Testis (tissue), 2 donors: ENCODE data around the gene ZNF43.
"Not testable (repeated sequence)": the region's sequence is repeated elsewhere in the genome, so short reads cannot be mapped to it uniquely, and the experiment has no call there.

ENCODE experiments used
- CTCF ChIP-seq, 3 experiments: fragments of 450-650 bp in 2 of 3; fragments of 200-600 bp in 1 of 3; sonication (generic) in 1 of 3; IDR thresholded peaks; one replicate each; pipeline ENCODE4 v1.5.1; 2016 to 2019; ENCODE audit warnings: antibody characterized with exemption in 3 of 3, mild to moderate bottlenecking in 2 of 3, moderate library complexity in 1 of 3
- POLR2A ChIP-seq: fragments of 450-650 bp; IDR thresholded peaks from one replicate; pipeline ENCODE4 v1.6.1; 2017; ENCODE audit warnings: antibody characterized with exemption, mild to moderate bottlenecking, moderate library complexity

GRCh38 chr19:21761547-21761946 lies 74.4 kb downstream of the ZNF43 start:
- TF ChIP-seq CTCF (IDR thresholded peaks at IDR 0.05); POLR2A: not testable (repeated sequence)
